LNCaP clone FGC (cell line): ENCODE results near the gene PRDM4.

ENCODE experiments used
- DNase-seq: peaks from one replicate; pipeline ENCODE4 v3.0.0-alpha.2; 2011; ENCODE audit warnings: low read depth
- H3K4me3 ChIP-seq: 2 replicates; pipeline ENCODE4 v1.5.1; 2011; ENCODE audit warnings: mild to moderate bottlenecking, low read depth, low read length, control low read depth
- CTCF ChIP-seq: IDR thresholded peaks from 2 replicates; pipeline ENCODE4 v1.5.1; 2012; ENCODE audit warnings: mild to moderate bottlenecking; ENCODE audit not compliant: control insufficient read depth, insufficient read depth; ENCODE audit errors: extremely low read depth

Gene PRDM4

GRCh38 chr12:107749083-107749482 lies 11.9 kb downstream of the PRDM4 start:
- no peak overlapping the region for H3K4me3 ChIP-seq
- TF ChIP-seq CTCF = no peak
- no peak for DNase-seq

GRCh38 chr12:107748472-107748871 lies 12.5 kb downstream of the PRDM4 start:
- H3K4me3 ChIP-seq = no peak overlapping the region
- TF ChIP-seq CTCF = no peak
- no peak for DNase-seq

GRCh38 chr12:107736914-107737313 lies 24.0 kb downstream of the PRDM4 start:
- TF ChIP-seq CTCF = no peak
- no peak for DNase-seq
- no peak overlapping the region for H3K4me3 ChIP-seq

GRCh38 chr12:107735763-107736162 lies 25.2 kb downstream of the PRDM4 start:
- DNase-seq = no peak
- TF ChIP-seq CTCF = no peak
- no peak overlapping the region for H3K4me3 ChIP-seq

- no peak for DNase-seq
- no peak for TF ChIP-seq CTCF
- no peak overlapping the region for H3K4me3 ChIP-seq
These were observed 26.8 kb downstream of the PRDM4 start for GRCh38 chr12:107734139-107734538.

GRCh38 chr12:107732365-107732764 lies 28.6 kb downstream of the PRDM4 start:
- no peak overlapping the region for H3K4me3 ChIP-seq
- TF ChIP-seq CTCF = no peak
- no peak for DNase-seq

- no peak for DNase-seq
- TF ChIP-seq CTCF = no peak
- H3K4me3 ChIP-seq = no peak overlapping the region
These were observed 29.6 kb downstream of the PRDM4 start for GRCh38 chr12:107731366-107731765.
